DND-41 (cell line): ENCODE measurements around the gene TMX2.

Experiments used
- CTCF ChIP-seq: IDR thresholded peaks from 2 replicates; pipeline ENCODE4 v1.5.1; 2012; ENCODE audit warnings: borderline replicate concordance, low read length, moderate library complexity, mild to moderate bottlenecking; ENCODE audit not compliant: poor library complexity, severe bottlenecking; ENCODE audit errors: extremely low read depth
- EZH2 ChIP-seq: IDR thresholded peaks from 3 replicates; pipeline ENCODE4 v1.6.1; 2012; ENCODE audit warnings: borderline replicate concordance, low read depth, mild to moderate bottlenecking, moderate library complexity, low read length, inconsistent platforms; ENCODE audit not compliant: severe bottlenecking

DNA sequence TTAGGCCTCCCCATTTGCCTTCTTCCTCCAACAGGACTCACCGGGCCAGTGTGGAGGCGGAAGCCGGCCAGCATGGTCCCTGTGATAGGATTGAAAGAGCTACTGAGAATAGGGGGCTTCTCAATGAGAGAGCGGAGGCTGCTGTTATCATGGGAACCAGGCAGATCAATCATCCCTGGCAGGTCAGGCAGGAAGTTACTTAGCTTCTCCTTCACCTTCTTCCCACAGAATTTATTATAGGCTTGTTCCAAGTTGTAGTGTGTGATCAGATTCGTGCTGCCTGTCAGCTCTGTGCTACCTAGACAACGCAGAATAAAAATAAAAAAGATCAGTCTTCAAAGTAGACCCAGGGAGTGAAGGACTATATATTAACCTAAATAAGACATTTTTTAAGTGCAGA is 7.5 kb upstream of the TMX2 start:
- no peak for TF ChIP-seq CTCF
- TF ChIP-seq EZH2 = no peak
